ENCODE results near the gene MYO7A.

MYO7A gene

GRCh38 chr11:77158041-77158695, 30.1 kb downstream of the MYO7A start:
- H3K4me1 ChIP-seq (ENCODE audit: control insufficient read depth, insufficient read depth, low read length) = no peaks in the 10 kb centered on the region
- H3K9ac ChIP-seq (ENCODE audit: low read depth, low read length) = no peak overlapping the region
- H3K27me3 ChIP-seq (ENCODE audit: control insufficient read depth, insufficient read depth, low read length) = no peaks in the 10 kb centered on the region
- H3K36me3 ChIP-seq (ENCODE audit: control insufficient read depth, insufficient read depth, low read length) = no peaks in the 10 kb centered on the region
- H3K9me3 ChIP-seq (ENCODE audit: control insufficient read depth, insufficient read depth, low read length) = no peaks in the 10 kb centered on the region
- no peak overlapping the region for H3K4me3 ChIP-seq (ENCODE audit: low read depth, low read length)
- no peak overlapping the region for H3K27ac ChIP-seq (ENCODE audit: low read depth, low read length)

- H3K4me1 ChIP-seq (ENCODE audit: control insufficient read depth, insufficient read depth, low read length) = no peaks in the 10 kb centered on the region
- H3K9me3 ChIP-seq (ENCODE audit: control insufficient read depth, insufficient read depth, low read length) = no peaks in the 10 kb centered on the region
- no peaks in the 10 kb centered on the region for H3K27me3 ChIP-seq (ENCODE audit: control insufficient read depth, insufficient read depth, low read length)
- no peaks in the 10 kb centered on the region for H3K36me3 ChIP-seq (ENCODE audit: control insufficient read depth, insufficient read depth, low read length)
- H3K27ac ChIP-seq (ENCODE audit: low read depth, low read length) = no peak overlapping the region
- H3K4me3 ChIP-seq (ENCODE audit: low read depth, low read length) = no peak overlapping the region
- H3K9ac ChIP-seq (ENCODE audit: low read depth, low read length) = no peak overlapping the region
Measured at GRCh38 chr11:77159219-77159936, 31.3 kb downstream of the MYO7A start.

GRCh38 chr11:77159937-77160495, 32.0 kb downstream of the MYO7A start:
- H3K4me3 ChIP-seq (ENCODE audit: low read depth, low read length) = no peak overlapping the region
- H3K4me1 ChIP-seq (ENCODE audit: control insufficient read depth, insufficient read depth, low read length) = no peaks in the 10 kb centered on the region
- H3K27me3 ChIP-seq (ENCODE audit: control insufficient read depth, insufficient read depth, low read length) = no peaks in the 10 kb centered on the region
- H3K9ac ChIP-seq (ENCODE audit: low read depth, low read length) = no peak overlapping the region
- no peaks in the 10 kb centered on the region for H3K36me3 ChIP-seq (ENCODE audit: control insufficient read depth, insufficient read depth, low read length)
- no peak overlapping the region for H3K27ac ChIP-seq (ENCODE audit: low read depth, low read length)
- H3K9me3 ChIP-seq (ENCODE audit: control insufficient read depth, insufficient read depth, low read length) = no peaks in the 10 kb centered on the region

GRCh38 chr11:77163271-77163670, 35.2 kb downstream of the MYO7A start:
- Histone ChIP-seq H3K36me3 (ENCODE audit: control insufficient read depth, insufficient read depth, low read length) (no peaks in the 10 kb centered on the region), H3K27ac (ENCODE audit: low read depth, low read length) (no peak overlapping the region), H3K4me1 (ENCODE audit: control insufficient read depth, insufficient read depth, low read length) (no peaks in the 10 kb centered on the region), H3K9ac (ENCODE audit: low read depth, low read length) (no peak overlapping the region), H3K9me3 (ENCODE audit: control insufficient read depth, insufficient read depth, low read length) (no peaks in the 10 kb centered on the region), H3K27me3 (ENCODE audit: control insufficient read depth, insufficient read depth, low read length) (no peaks in the 10 kb centered on the region), H3K4me3 (ENCODE audit: low read depth, low read length) (no peak overlapping the region)

GRCh38 chr11:77165066-77165465, 37.0 kb downstream of the MYO7A start:
- no peaks in the 10 kb centered on the region for H3K36me3 ChIP-seq (ENCODE audit: control insufficient read depth, insufficient read depth, low read length)

GRCh38 chr11:77166021-77166420, 38.0 kb downstream of the MYO7A start:
- Histone ChIP-seq H3K4me1 (ENCODE audit: control insufficient read depth, insufficient read depth, low read length) (peaks cover 9% of the 10 kb centered on the region), H3K27ac (ENCODE audit: low read depth, low read length) (no peak overlapping the region), H3K9ac (ENCODE audit: low read depth, low read length) (no peak overlapping the region), H3K4me3 (ENCODE audit: low read depth, low read length) (no peak overlapping the region), H3K9me3 (ENCODE audit: control insufficient read depth, insufficient read depth, low read length) (no peaks in the 10 kb centered on the region), H3K27me3 (ENCODE audit: control insufficient read depth, insufficient read depth, low read length) (no peaks in the 10 kb centered on the region), H3K36me3 (ENCODE audit: control insufficient read depth, insufficient read depth, low read length) (no peaks in the 10 kb centered on the region)

More at GRCh38 chr11:77165066-77165465, 37.0 kb downstream of the MYO7A start:
- H3K27ac ChIP-seq (ENCODE audit: low read depth, low read length) = no peak overlapping the region
- H3K27me3 ChIP-seq (ENCODE audit: control insufficient read depth, insufficient read depth, low read length) = no peaks in the 10 kb centered on the region
- no peak overlapping the region for H3K4me3 ChIP-seq (ENCODE audit: low read depth, low read length)
- H3K9me3 ChIP-seq (ENCODE audit: control insufficient read depth, insufficient read depth, low read length) = no peaks in the 10 kb centered on the region
- H3K9ac ChIP-seq (ENCODE audit: low read depth, low read length) = no peak overlapping the region
- no peaks in the 10 kb centered on the region; the same call in 1 of the 2 replicates for H3K4me1 ChIP-seq (ENCODE audit: control insufficient read depth, insufficient read depth, low read length)

- H3K4me3 ChIP-seq (ENCODE audit: low read depth, low read length) = no peak overlapping the region
- H3K36me3 ChIP-seq (ENCODE audit: control insufficient read depth, insufficient read depth, low read length) = no peaks in the 10 kb centered on the region
- no peak overlapping the region for H3K27ac ChIP-seq (ENCODE audit: low read depth, low read length)
- H3K27me3 ChIP-seq (ENCODE audit: control insufficient read depth, insufficient read depth, low read length) = no peaks in the 10 kb centered on the region
- H3K9ac ChIP-seq (ENCODE audit: low read depth, low read length) = no peak overlapping the region
- peaks cover 20% of the 10 kb centered on the region for H3K4me1 ChIP-seq (ENCODE audit: control insufficient read depth, insufficient read depth, low read length)
- H3K9me3 ChIP-seq (ENCODE audit: control insufficient read depth, insufficient read depth, low read length) = no peaks in the 10 kb centered on the region
Measured at GRCh38 chr11:77167111-77167626, 39.1 kb downstream of the MYO7A start.

GRCh38 chr11:77167791-77168190, 39.7 kb downstream of the MYO7A start:
- Histone ChIP-seq H3K27me3 (ENCODE audit: control insufficient read depth, insufficient read depth, low read length) (no peaks in the 10 kb centered on the region), H3K36me3 (ENCODE audit: control insufficient read depth, insufficient read depth, low read length) (no peaks in the 10 kb centered on the region), H3K9me3 (ENCODE audit: control insufficient read depth, insufficient read depth, low read length) (no peaks in the 10 kb centered on the region), H3K27ac (ENCODE audit: low read depth, low read length) (no peak overlapping the region), H3K4me3 (ENCODE audit: low read depth, low read length) (no peak overlapping the region), H3K9ac (ENCODE audit: low read depth, low read length) (no peak overlapping the region), H3K4me1 (ENCODE audit: control insufficient read depth, insufficient read depth, low read length) (peaks cover 22% of the 10 kb centered on the region)

GRCh38 chr11:77170107-77170506, 42.1 kb downstream of the MYO7A start:
- H3K9ac ChIP-seq (ENCODE audit: low read depth, low read length) = no peak overlapping the region
- no peak overlapping the region for H3K4me3 ChIP-seq (ENCODE audit: low read depth, low read length)
- peaks cover 27% of the 10 kb centered on the region for H3K4me1 ChIP-seq (ENCODE audit: control insufficient read depth, insufficient read depth, low read length)
- no peaks in the 10 kb centered on the region for H3K9me3 ChIP-seq (ENCODE audit: control insufficient read depth, insufficient read depth, low read length)
- no peak overlapping the region for H3K27ac ChIP-seq (ENCODE audit: low read depth, low read length)
- H3K27me3 ChIP-seq (ENCODE audit: control insufficient read depth, insufficient read depth, low read length) = no peaks in the 10 kb centered on the region
- no peaks in the 10 kb centered on the region for H3K36me3 ChIP-seq (ENCODE audit: control insufficient read depth, insufficient read depth, low read length)

- Histone ChIP-seq H3K9me3 (ENCODE audit: control insufficient read depth, insufficient read depth, low read length) (no peaks in the 10 kb centered on the region), H3K36me3 (ENCODE audit: control insufficient read depth, insufficient read depth, low read length) (no peaks in the 10 kb centered on the region), H3K27me3 (ENCODE audit: control insufficient read depth, insufficient read depth, low read length) (no peaks in the 10 kb centered on the region), H3K4me1 (ENCODE audit: control insufficient read depth, insufficient read depth, low read length) (peaks cover 38% of the 10 kb centered on the region), H3K4me3 (ENCODE audit: low read depth, low read length) (no peak overlapping the region), H3K9ac (ENCODE audit: low read depth, low read length) (no peak overlapping the region), H3K27ac (ENCODE audit: low read depth, low read length) (no peak overlapping the region)
Measured at GRCh38 chr11:77171254-77171653, 43.2 kb downstream of the MYO7A start.
